Measurements from ENCODE around the gene KCNMA1.

DNA sequence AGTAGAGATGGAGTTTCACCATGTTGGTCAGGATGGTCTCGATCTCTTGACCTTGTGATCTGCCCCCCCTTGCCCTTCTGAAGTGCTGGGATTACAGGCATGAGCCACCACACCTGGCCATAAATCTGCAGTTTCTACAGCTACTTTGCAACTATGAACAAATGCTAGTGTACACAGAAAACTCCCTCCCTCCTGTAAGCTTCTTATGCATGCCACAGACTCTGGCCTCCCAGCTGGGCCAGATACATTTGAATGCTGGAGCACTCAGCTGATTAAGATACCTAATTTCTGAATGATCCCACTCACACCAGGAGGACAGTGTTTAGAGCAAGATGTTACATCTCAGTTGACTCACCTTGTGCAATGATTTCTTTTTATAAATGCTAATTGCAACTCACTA is 486.2 kb downstream of the KCNMA1 start:
- TF ChIP-seq, protein P1, sequence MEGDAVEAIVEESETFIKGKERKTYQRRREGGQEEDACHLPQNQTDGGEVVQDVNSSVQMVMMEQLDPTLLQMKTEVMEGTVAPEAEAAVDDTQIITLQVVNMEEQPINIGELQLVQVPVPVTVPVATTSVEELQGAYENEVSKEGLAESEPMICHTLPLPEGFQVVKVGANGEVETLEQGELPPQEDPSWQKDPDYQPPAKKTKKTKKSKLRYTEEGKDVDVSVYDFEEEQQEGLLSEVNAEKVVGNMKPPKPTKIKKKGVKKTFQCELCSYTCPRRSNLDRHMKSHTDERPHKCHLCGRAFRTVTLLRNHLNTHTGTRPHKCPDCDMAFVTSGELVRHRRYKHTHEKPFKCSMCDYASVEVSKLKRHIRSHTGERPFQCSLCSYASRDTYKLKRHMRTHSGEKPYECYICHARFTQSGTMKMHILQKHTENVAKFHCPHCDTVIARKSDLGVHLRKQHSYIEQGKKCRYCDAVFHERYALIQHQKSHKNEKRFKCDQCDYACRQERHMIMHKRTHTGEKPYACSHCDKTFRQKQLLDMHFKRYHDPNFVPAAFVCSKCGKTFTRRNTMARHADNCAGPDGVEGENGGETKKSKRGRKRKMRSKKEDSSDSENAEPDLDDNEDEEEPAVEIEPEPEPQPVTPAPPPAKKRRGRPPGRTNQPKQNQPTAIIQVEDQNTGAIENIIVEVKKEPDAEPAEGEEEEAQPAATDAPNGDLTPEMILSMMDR (IDR thresholded peaks at IDR 0.05), result no peak
- no peak for TF ChIP-seq POLR2A (IDR thresholded peaks at IDR 0.05)
